DOHH2 (cell line): ENCODE measurements around the gene CDH5.

Experiments
- H3F3A ChIP-seq: fragments of 200-600 bp; sonication (generic), shearing (Covaris generic); 2 replicates; pipeline ENCODE4 v1.6.0; 2016; ENCODE audit warnings: antibody characterized with exemption, mild to moderate bottlenecking; ENCODE audit not compliant: control insufficient read depth, insufficient read depth
- H3K27ac ChIP-seq: fragments of 200-600 bp; sonication (generic); 2 replicates; pipeline ENCODE4 v1.5.1; 2014; ENCODE audit warnings: low read depth, mild to moderate bottlenecking, low read length, moderate library complexity
- H3K27me3 ChIP-seq: fragments of 200-600 bp; sonication (generic); 2 replicates; pipeline ENCODE4 v1.6.1; 2014; ENCODE audit warnings: mild to moderate bottlenecking, low read length, mixed read lengths; ENCODE audit not compliant: control insufficient read depth
- H3K36me3 ChIP-seq: fragments of 200-600 bp; sonication (generic); 2 replicates; pipeline ENCODE4 v1.6.1; 2014; ENCODE audit warnings: mild to moderate bottlenecking, low read length, moderate library complexity, mixed read lengths; ENCODE audit not compliant: control insufficient read depth
- H3K4me1 ChIP-seq: fragments of 200-600 bp; sonication (generic); 2 replicates; pipeline ENCODE4 v1.6.1; 2014; ENCODE audit warnings: mild to moderate bottlenecking, low read length, mixed read lengths; ENCODE audit not compliant: control insufficient read depth
- H3K4me2 ChIP-seq: fragments of 200-600 bp; sonication (generic); 2 replicates; pipeline ENCODE4 v1.6.0; 2014; ENCODE audit warnings: mild to moderate bottlenecking, low read length, moderate library complexity
- H3K4me3 ChIP-seq: fragments of 200-600 bp; sonication (generic); 2 replicates; pipeline ENCODE4 v1.5.1; 2014; ENCODE audit warnings: mild to moderate bottlenecking, low read length, mixed read lengths
- H3K79me2 ChIP-seq: fragments of 200-600 bp; sonication (generic); 2 replicates; pipeline ENCODE4 v1.6.1; 2014; ENCODE audit warnings: mild to moderate bottlenecking, low read length, mixed read lengths; ENCODE audit not compliant: control insufficient read depth
- H3K9me2 ChIP-seq: fragments of 200-600 bp; sonication (generic); replicated peaks from 2 replicates; pipeline ENCODE4 v1.6.1; 2014; ENCODE audit warnings: mild to moderate bottlenecking, low read length, mixed read lengths; ENCODE audit not compliant: control insufficient read depth
- H3K9me3 ChIP-seq: fragments of 200-600 bp; sonication (generic); 2 replicates; pipeline ENCODE4 v1.6.1; 2014; ENCODE audit warnings: antibody characterized with exemption, low read length, mixed read lengths; ENCODE audit not compliant: control insufficient read depth, insufficient read depth
- H4K20me1 ChIP-seq: fragments of 200-600 bp; sonication (generic); 2 replicates; pipeline ENCODE4 v1.6.0; 2014; ENCODE audit warnings: low read depth, mild to moderate bottlenecking, antibody characterized with exemption, low read length, moderate library complexity; ENCODE audit not compliant: control insufficient read depth, insufficient read depth
- CTCF ChIP-seq: fragments of 200-600 bp; sonication (generic); IDR thresholded peaks from one replicate; pipeline ENCODE4 v1.5.1; 2014; ENCODE audit warnings: antibody characterized with exemption, mild to moderate bottlenecking, low read depth, low read length; ENCODE audit not compliant: poor library complexity, severe bottlenecking
- EZH2phosphoT487 ChIP-seq: fragments of 200-600 bp; sonication (generic); IDR thresholded peaks from 2 replicates; pipeline ENCODE4 v1.6.1; 2017; ENCODE audit warnings: borderline replicate concordance, mild to moderate bottlenecking, antibody characterized with exemption, low read length, moderate library complexity, mixed read lengths

CDH5 gene

GRCh38 chr16:66391726-66392670 lies 25.5 kb downstream of the CDH5 start:
- peaks cover 7% of the 10 kb centered on the region for H3K27me3 ChIP-seq
- no peak overlapping the region for H3K4me3 ChIP-seq
- no peaks in the 10 kb centered on the region for H3F3A ChIP-seq
- H3K36me3 ChIP-seq: no peaks in the 10 kb centered on the region
- H3K79me2 ChIP-seq: no peaks in the 10 kb centered on the region
- no peaks in the 10 kb centered on the region for H3K4me1 ChIP-seq
- H3K9me3 ChIP-seq: no peaks in the 10 kb centered on the region
- H3K27ac ChIP-seq: no peak overlapping the region
- no peaks in the 10 kb centered on the region for H4K20me1 ChIP-seq
- H3K9me2 ChIP-seq: no peaks in the 10 kb centered on the region
- no peak overlapping the region for H3K4me2 ChIP-seq
- TF ChIP-seq CTCF (no peak), EZH2phosphoT487 (no peak)

GRCh38 chr16:66395806-66396555 lies 29.5 kb downstream of the CDH5 start:
- Histone ChIP-seq H3K36me3 (no peaks in the 10 kb centered on the region), H3K27ac (no peak overlapping the region)

GRCh38 chr16:66397736-66398433 lies 31.4 kb downstream of the CDH5 start:
- Histone ChIP-seq H3K4me2 (no peak overlapping the region), H4K20me1 (no peaks in the 10 kb centered on the region), H3K4me1 (peaks cover 5% of the 10 kb centered on the region; the same call in 1 of the 2 replicates), H3K27me3 (peaks cover 7% of the 10 kb centered on the region), H3K4me3 (no peak overlapping the region), H3K9me2 (no peaks in the 10 kb centered on the region), H3K36me3 (no peaks in the 10 kb centered on the region), H3K27ac (no peak overlapping the region), H3K9me3 (no peaks in the 10 kb centered on the region), H3K79me2 (no peaks in the 10 kb centered on the region), H3F3A (no peaks in the 10 kb centered on the region)
- TF ChIP-seq CTCF: no peak
- TF ChIP-seq EZH2phosphoT487: no peak

More at GRCh38 chr16:66395806-66396555, 29.5 kb downstream of the CDH5 start:
- Histone ChIP-seq H4K20me1 (no peaks in the 10 kb centered on the region), H3K4me2 (no peak overlapping the region), H3K9me2 (no peaks in the 10 kb centered on the region), H3K9me3 (no peaks in the 10 kb centered on the region), H3K27me3 (peaks cover 7% of the 10 kb centered on the region), H3F3A (no peaks in the 10 kb centered on the region), H3K4me3 (no peak overlapping the region), H3K4me1 (peaks cover 5% of the 10 kb centered on the region; the same call in 1 of the 2 replicates), H3K79me2 (no peaks in the 10 kb centered on the region)
- TF ChIP-seq EZH2phosphoT487: no peak
- TF ChIP-seq CTCF: no peak
